CD4-positive, alpha-beta T cell treated with Interleukin-12 subunit alpha and Interleukin-12 subunit beta, for 1 hour (primary cell): ENCODE data around the gene URB1.
"Not testable (repeated sequence)": the region's sequence is repeated elsewhere in the genome, so short reads cannot be mapped to it uniquely, and the experiment has no call there.

Experiments
- DNase-seq: peaks from one replicate; pipeline ENCODE4 v3.0.0-alpha.2; 2020

The URB1 gene

GRCh38 chr21:32317726-32318125, 75.1 kb downstream of the URB1 start:
- DNase-seq = no peak

GRCh38 chr21:32316361-32317215, 76.2 kb downstream of the URB1 start:
- no peak for DNase-seq

GRCh38 chr21:32315511-32316281, 77.1 kb downstream of the URB1 start:
- no peak for DNase-seq

- DNase-seq = no peak
Measured at GRCh38 chr21:32314806-32315205, 78.0 kb downstream of the URB1 start.

GRCh38 chr21:32312976-32313375, 79.8 kb downstream of the URB1 start:
- no peak for DNase-seq

- DNase-seq = no peak
Measured at GRCh38 chr21:32312326-32312725, 80.5 kb downstream of the URB1 start.

GRCh38 chr21:32311621-32312020, 81.2 kb downstream of the URB1 start:
- no peak for DNase-seq

GRCh38 chr21:32310976-32311375, 81.8 kb downstream of the URB1 start:
- not testable (repeated sequence) for DNase-seq

GRCh38 chr21:32309906-32310460, 82.8 kb downstream of the URB1 start:
- DNase-seq = no peak

- DNase-seq = no peak
Measured at GRCh38 chr21:32308696-32309095, 84.1 kb downstream of the URB1 start.

- DNase-seq = no peak
Measured at GRCh38 chr21:32307706-32308105, 85.1 kb downstream of the URB1 start.

GRCh38 chr21:32306021-32306780, 86.6 kb downstream of the URB1 start:
- DNase-seq = no peak

- DNase-seq = no peak
Measured at GRCh38 chr21:32304998-32305397, 87.8 kb downstream of the URB1 start.

GRCh38 chr21:32303385-32303784, 89.4 kb downstream of the URB1 start:
- no peak for DNase-seq

GRCh38 chr21:32302560-32302959, 90.3 kb downstream of the URB1 start:
- DNase-seq = no peak

GRCh38 chr21:32301596-32301995, 91.2 kb downstream of the URB1 start:
- DNase-seq = no peak

- no peak for DNase-seq
Measured at GRCh38 chr21:32300117-32300681, 92.6 kb downstream of the URB1 start.

- no peak for DNase-seq
Measured at GRCh38 chr21:32299695-32300094, 93.1 kb downstream of the URB1 start.

GRCh38 chr21:32298658-32299081, 94.1 kb downstream of the URB1 start, which contains the start of gene MRAP:
MRAP (plus strand) TSS chr21:32298855; CDS start chr21:32298972, 117 bp downstream.
- DNase-seq = no peak

GRCh38 chr21:32298148-32298559, 94.7 kb downstream of the URB1 start:
- DNase-seq = no peak

- no peak for DNase-seq
Measured at GRCh38 chr21:32297449-32297848, 95.4 kb downstream of the URB1 start.

- DNase-seq = no peak
Measured at GRCh38 chr21:32285476-32285875, 107.3 kb downstream of the URB1 start.

- no peak for DNase-seq
Measured at GRCh38 chr21:32282992-32283391, 109.8 kb downstream of the URB1 start.
